GM18951 (cell line): ENCODE results near the gene CAB39.

Experiments used
- POLR2A ChIP-seq: IDR thresholded peaks from 4 replicates; pipeline ENCODE4 v1.6.1; 2011; ENCODE audit warnings: mild to moderate bottlenecking; ENCODE audit not compliant: insufficient read length, insufficient read depth; ENCODE audit errors: extremely low read depth
- in situ Hi-C: fragments of 300-500 bp; cut with MboI; formaldehyde crosslinking; loops from one replicate; pipeline ENCODE4 v1.12.0; 2022; ENCODE audit warnings: low sequenced_read_pairs, mixed read lengths, inconsistent platforms; ENCODE audit not compliant: unreplicated experiment

CAB39 gene

GRCh38 chr2:230847883-230848388, 135.3 kb downstream of the CAB39 start:
- in situ Hi-C loops: no loop called here
- no peak for TF ChIP-seq POLR2A

- in situ Hi-C loops: no loop called here
- TF ChIP-seq POLR2A: no peak
Measured at GRCh38 chr2:230849633-230850357, 137.2 kb downstream of the CAB39 start.

GRCh38 chr2:230850358-230850658, 137.7 kb downstream of the CAB39 start:
- in situ Hi-C loops: no loop called here
- no peak for TF ChIP-seq POLR2A

- in situ Hi-C loops: no loop called here
- TF ChIP-seq POLR2A: no peak
Measured at GRCh38 chr2:230852113-230852512, 139.5 kb downstream of the CAB39 start.

GRCh38 chr2:230861552-230862255, 149.1 kb downstream of the CAB39 start:
- in situ Hi-C loops: no loop called here
- no peak for TF ChIP-seq POLR2A

GRCh38 chr2:230862292-230862691, 149.7 kb downstream of the CAB39 start:
- in situ Hi-C loops: no loop called here

GRCh38 chr2:230863031-230863430, 150.4 kb downstream of the CAB39 start:
- in situ Hi-C loops: no loop called here
- no peak for TF ChIP-seq POLR2A

More at GRCh38 chr2:230862292-230862691, 149.7 kb downstream of the CAB39 start:
- TF ChIP-seq POLR2A: no peak

GRCh38 chr2:230863442-230864121, 150.9 kb downstream of the CAB39 start:
- TF ChIP-seq POLR2A: no peak
- in situ Hi-C loops: no loop called here

- TF ChIP-seq POLR2A: no peak
- in situ Hi-C loops: no loop called here
Measured at GRCh38 chr2:230864122-230864604, 151.5 kb downstream of the CAB39 start.

GRCh38 chr2:230864605-230865306, 152.1 kb downstream of the CAB39 start, which contains the start of gene ITM2C:
ITM2C (plus strand) TSS chr2:230864942; CDS start chr2:230865026, 84 bp downstream.
- in situ Hi-C loops: no loop called here
- peak; percentile 79 for TF ChIP-seq POLR2A

GRCh38 chr2:230865307-230865765, 152.7 kb downstream of the CAB39 start:
- peak; percentile 20 for TF ChIP-seq POLR2A
- in situ Hi-C loops: no loop called here
